HG03064 (cell line): ENCODE measurements around the gene DSN1.

Experiments
- ATAC-seq: cut with Tn5 transposase; IDR thresholded peaks from one replicate; pipeline ENCODE4 v1.9.1; 2021; ENCODE audit warnings: low read depth; ENCODE audit not compliant: unreplicated experiment

Gene DSN1

GRCh38 chr20:36758276-36758675, 15.3 kb downstream of the DSN1 start:
- no peak for ATAC-seq

- no peak for ATAC-seq
These were observed 17.1 kb downstream of the DSN1 start for GRCh38 chr20:36756496-36756895.

GRCh38 chr20:36754656-36755222, 18.8 kb downstream of the DSN1 start:
- no peak for ATAC-seq

GRCh38 chr20:36752582-36752981, 21.0 kb downstream of the DSN1 start:
- ATAC-seq: no peak

GRCh38 chr20:36745927-36746659, 27.5 kb downstream of the DSN1 start, which contains the start of gene NDRG3:
Gene NDRG3 (minus strand): TSS chr20:36746090. CDS start chr20:36721735, 24,355 bp downstream.
- ATAC-seq: peak; percentile 75

- ATAC-seq: peak; percentile 44
These were observed 28.2 kb downstream of the DSN1 start for GRCh38 chr20:36745234-36745926.

GRCh38 chr20:36744764-36745191, 28.8 kb downstream of the DSN1 start:
- no peak for ATAC-seq

GRCh38 chr20:36744243-36744642, 29.3 kb downstream of the DSN1 start:
- ATAC-seq: no peak

GRCh38 chr20:36742558-36742957, 31.0 kb downstream of the DSN1 start:
- no peak for ATAC-seq

- ATAC-seq: no peak
These were observed 32.5 kb downstream of the DSN1 start for GRCh38 chr20:36741072-36741471.

GRCh38 chr20:36737183-36737499, 36.4 kb downstream of the DSN1 start:
- ATAC-seq: no peak

GRCh38 chr20:36736451-36737182, 36.9 kb downstream of the DSN1 start:
- ATAC-seq: no peak

- no peak for ATAC-seq
These were observed 41.1 kb downstream of the DSN1 start for GRCh38 chr20:36732456-36732855.

- ATAC-seq: no peak
These were observed 44.6 kb downstream of the DSN1 start for GRCh38 chr20:36728986-36729385.

- ATAC-seq: no peak
These were observed 47.4 kb downstream of the DSN1 start for GRCh38 chr20:36726168-36726567.

- ATAC-seq: no peak
These were observed 53.1 kb downstream of the DSN1 start for GRCh38 chr20:36720510-36720909.

- ATAC-seq: no peak
These were observed 55.9 kb downstream of the DSN1 start for GRCh38 chr20:36717657-36718056.

GRCh38 chr20:36717021-36717420, 56.5 kb downstream of the DSN1 start:
- no peak for ATAC-seq

- no peak for ATAC-seq
These were observed 60.8 kb downstream of the DSN1 start for GRCh38 chr20:36712775-36713174.

GRCh38 chr20:36709126-36709525, 64.4 kb downstream of the DSN1 start:
- no peak for ATAC-seq

GRCh38 chr20:36703530-36703929, 70.0 kb downstream of the DSN1 start:
- no peak for ATAC-seq
